WTC11 (cell line): ENCODE measurements around the gene SNX24. TPM values are rescaled to one million over a fixed set of nuclear protein-coding genes. Genes with fewer than 3 reads are reported as not detected.

ENCODE experiments used
- ATAC-seq: fragments of 200-7000 bp; cut with Tn5 transposase; 2 replicates; pipeline ENCODE4 v1.10.0; 2021; ENCODE audit warnings: mild to moderate bottlenecking, moderate library complexity
- CTCF ChIA-PET: fragments of 300-600 bp; sonication (Branson Sonifier 250); formaldehyde crosslinking; loops from one replicate; lab custom pipeline; 2021; ENCODE audit warnings: antibody characterized with exemption; lab: Charles Lee
- POLR2A ChIA-PET: fragments of 350-600 bp; sonication (Branson Sonifier 250); formaldehyde crosslinking; loops from one replicate; lab custom pipeline; 2021; ENCODE audit warnings: antibody characterized with exemption; lab: Charles Lee
- DNase-seq: peaks from one replicate; pipeline ENCODE4 v3.0.0; 2021; ENCODE audit warnings: low spot score
- H3K27ac Mint-ChIP-seq: 2 replicates; pipeline ENCODE4 v1.8.0; 2021; ENCODE audit warnings: mixed read lengths
- H3K27me3 Mint-ChIP-seq: 2 replicates; pipeline ENCODE4 v1.8.0; 2021; ENCODE audit warnings: low read depth, mild to moderate bottlenecking, moderate library complexity, mixed read lengths
- H3K36me3 Mint-ChIP-seq: 2 replicates; pipeline ENCODE4 v1.8.0; 2021; ENCODE audit warnings: mixed read lengths
- H3K4me1 Mint-ChIP-seq: 2 replicates; pipeline ENCODE4 v1.8.0; 2022; ENCODE audit warnings: mixed read lengths
- H3K4me3 Mint-ChIP-seq: 2 replicates; pipeline ENCODE4 v1.8.0; 2021; ENCODE audit warnings: mild to moderate bottlenecking, moderate library complexity, mixed read lengths
- H3K9me3 Mint-ChIP-seq: 2 replicates; pipeline ENCODE4 v1.8.0; 2021; ENCODE audit warnings: mixed read lengths
- ATF2 ChIP-seq: sonication (generic); formaldehyde crosslinking; IDR thresholded peaks from 2 replicates; pipeline ENCODE4 v1.8.1; 2022; ENCODE audit warnings: low read depth, missing genetic modification reagents, borderline replicate concordance
- CREB1 ChIP-seq: sonication (generic); formaldehyde crosslinking; IDR thresholded peaks from 2 replicates; pipeline ENCODE4 v1.8.0; 2023; ENCODE audit warnings: mild to moderate bottlenecking, missing genetic modification reagents
- EMX1 ChIP-seq: fragments of 250-450 bp; sonication (Bioruptor Pico); IDR thresholded peaks from 2 replicates; pipeline ENCODE4 v1.8.0; 2021; ENCODE audit warnings: mild to moderate bottlenecking
- ERG ChIP-seq: fragments of 250-450 bp; sonication (Bioruptor Pico); IDR thresholded peaks from 2 replicates; pipeline ENCODE4 v1.8.0; 2021; ENCODE audit warnings: mild to moderate bottlenecking
- ESRRA ChIP-seq: sonication (generic); formaldehyde crosslinking; IDR thresholded peaks from 2 replicates; pipeline ENCODE4 v1.8.1; 2022; ENCODE audit warnings: mild to moderate bottlenecking, missing genetic modification reagents, borderline replicate concordance
- IRF2 ChIP-seq: sonication (generic); formaldehyde crosslinking; IDR thresholded peaks from 2 replicates; pipeline ENCODE4 v1.8.0; 2022; ENCODE audit warnings: low read depth, missing genetic modification reagents, borderline replicate concordance
- MAX ChIP-seq: sonication (generic); formaldehyde crosslinking; IDR thresholded peaks from 2 replicates; pipeline ENCODE4 v1.8.0; 2022; ENCODE audit warnings: mild to moderate bottlenecking, missing genetic modification reagents
- NFE2L1 ChIP-seq: sonication (generic); formaldehyde crosslinking; IDR thresholded peaks from 2 replicates; pipeline ENCODE4 v1.8.1; 2023; ENCODE audit warnings: missing genetic modification reagents
- NR1H2 ChIP-seq: sonication (generic); formaldehyde crosslinking; IDR thresholded peaks from 2 replicates; pipeline ENCODE4 v1.9.0; 2021; ENCODE audit warnings: mild to moderate bottlenecking, moderate library complexity, missing genetic modification reagents
- OVOL2 ChIP-seq: fragments of 250-450 bp; sonication (Bioruptor Pico); IDR thresholded peaks from 2 replicates; pipeline ENCODE4 v1.9.0; 2021; ENCODE audit warnings: mild to moderate bottlenecking, borderline replicate concordance
- PREB ChIP-seq: sonication (generic); formaldehyde crosslinking; IDR thresholded peaks from 2 replicates; pipeline ENCODE4 v1.8.1; 2022; ENCODE audit warnings: mild to moderate bottlenecking, missing genetic modification reagents, moderate library complexity, borderline replicate concordance
- SMAD3 ChIP-seq: sonication (generic); formaldehyde crosslinking; IDR thresholded peaks from 2 replicates; pipeline ENCODE4 v1.8.0; 2022; ENCODE audit warnings: missing genetic modification reagents, mild to moderate bottlenecking, borderline replicate concordance
- SP1 ChIP-seq: sonication (generic); formaldehyde crosslinking; conservative IDR thresholded peaks from 2 replicates; pipeline ENCODE4 v1.8.1; 2022; ENCODE audit warnings: missing genetic modification reagents
- TCF7 ChIP-seq: sonication (generic); formaldehyde crosslinking; IDR thresholded peaks from 2 replicates; pipeline ENCODE4 v1.8.0; 2022; ENCODE audit warnings: mild to moderate bottlenecking, low read depth, missing genetic modification reagents, moderate library complexity
- TEAD4 ChIP-seq: sonication (generic); formaldehyde crosslinking; IDR thresholded peaks from 2 replicates; pipeline ENCODE4 v1.8.0; 2022; ENCODE audit warnings: mild to moderate bottlenecking, missing genetic modification reagents
- ZBTB21 ChIP-seq: sonication (generic); formaldehyde crosslinking; IDR thresholded peaks from 2 replicates; pipeline ENCODE4 v1.8.1; 2023; ENCODE audit warnings: mild to moderate bottlenecking, missing genetic modification reagents, borderline replicate concordance
- ZNF138 ChIP-seq: sonication (generic); formaldehyde crosslinking; conservative IDR thresholded peaks from 2 replicates; pipeline ENCODE4 v1.8.1; 2022; ENCODE audit warnings: mild to moderate bottlenecking, moderate library complexity, missing genetic modification reagents
- ZNF219 ChIP-seq: sonication (generic); formaldehyde crosslinking; IDR thresholded peaks from 2 replicates; pipeline ENCODE4 v1.8.0; 2023; ENCODE audit warnings: missing genetic modification reagents, mild to moderate bottlenecking, borderline replicate concordance
- ZNF671 ChIP-seq: fragments of 250-450 bp; sonication (Bioruptor Pico); IDR thresholded peaks from 2 replicates; pipeline ENCODE4 v1.8.0; 2021; ENCODE audit warnings: mild to moderate bottlenecking
- total RNA-seq: library from RNA; stranded (reverse); gene quantifications from 3 replicates; pipeline ENCODE4 v1.2.3, GENCODE V29; 2021
- TF ChIP-seq, protein P1 (sequence below): fragments of 250-450 bp; sonication (Bioruptor Pico); IDR thresholded peaks from 2 replicates; pipeline ENCODE4 v1.9.0; 2021; ENCODE audit warnings: moderate library complexity, mild to moderate bottlenecking, inconsistent platforms, borderline replicate concordance
- TF ChIP-seq, protein P2 (sequence below): fragments of 250-450 bp; sonication (Bioruptor Pico); IDR thresholded peaks from 2 replicates; pipeline ENCODE4 v2.1.2; 2022; ENCODE audit warnings: mild to moderate bottlenecking, moderate library complexity
- TF ChIP-seq, protein P3 (sequence below): sonication (generic); formaldehyde crosslinking; IDR thresholded peaks from 2 replicates; pipeline ENCODE4 v1.8.1; 2022; ENCODE audit warnings: mild to moderate bottlenecking, moderate library complexity, missing genetic modification reagents

Gene SNX24
- total RNA-seq, 1 experiment from 2014 or later, result 15.5 TPM

DNA sequence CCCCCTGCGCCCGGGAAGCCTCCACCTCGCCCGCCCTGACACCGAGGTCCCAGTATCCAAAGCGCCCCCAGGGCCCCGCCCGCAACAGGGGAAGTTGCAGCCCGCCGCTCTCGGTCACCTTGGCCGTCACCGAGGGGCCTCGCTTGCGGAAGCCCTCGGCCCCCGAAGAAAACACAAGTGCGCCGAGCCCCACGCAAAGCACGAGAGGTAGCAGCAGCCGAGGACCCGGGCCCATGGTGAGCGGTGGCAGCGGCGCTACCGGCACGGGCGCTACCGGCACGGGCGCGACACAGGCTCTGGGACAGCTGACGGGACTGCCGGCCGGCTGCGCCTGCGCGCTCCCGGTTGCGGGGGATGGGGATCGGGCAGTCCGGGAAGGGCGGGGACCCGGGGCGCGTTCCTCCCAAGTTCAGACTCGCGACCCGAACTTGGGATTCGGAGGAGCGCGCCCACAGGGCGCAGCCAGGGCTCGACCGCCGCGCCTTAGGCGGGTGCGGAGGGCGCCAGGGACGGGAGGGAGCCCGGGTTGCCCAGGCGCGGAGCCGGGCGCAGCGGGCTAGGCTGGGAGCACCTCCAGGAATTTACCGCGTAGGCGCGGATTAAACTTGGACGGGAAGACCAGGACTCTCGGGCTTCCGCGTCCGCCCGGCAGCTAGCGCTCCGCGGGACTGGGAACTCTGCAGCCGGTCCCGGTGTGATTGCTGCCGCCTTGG lies 191.1 kb downstream of the SNX24 start, which contains the start of gene PPIC (continued):
- no peak for TF ChIP-seq TEAD4
- TF ChIP-seq SP1 (CRISPR knock-in tag), result no peak
- no peak for TF ChIP-seq SMAD3 (CRISPR knock-in tag)
- no peak for TF ChIP-seq TCF7 (CRISPR knock-in tag)
- peak; percentile 53; the same call in 1 of the 2 replicates for TF ChIP-seq MAX (CRISPR knock-in tag)
- TF ChIP-seq ZNF219, result peak; percentile 24; the same call in 1 of the 2 replicates
- TF ChIP-seq ZNF671 (CRISPR knock-in tag), result no peak
- TF ChIP-seq CREB1 (CRISPR knock-in tag), result no peak
- TF ChIP-seq NR1H2 (CRISPR knock-in tag), result no peak
- TF ChIP-seq EMX1 (CRISPR knock-in tag), result no peak
- TF ChIP-seq, all 79 proteins: peak for 9

- POLR2A ChIA-PET, result no interaction called here
- H3K36me3 Mint-ChIP-seq, result no peaks in the 10 kb centered on the region
- H3K4me1 Mint-ChIP-seq, result peaks cover 31% of the 10 kb centered on the region
- H3K4me3 Mint-ChIP-seq, result peak overlapping the region; percentile 85
- DNase-seq (no peak), ATAC-seq (no peak)
- no peak overlapping the region; the same call in 1 of the 2 replicates for H3K27ac Mint-ChIP-seq
- TF ChIP-seq NFE2L1 (no peak), ZBTB21 (CRISPR knock-in tag) (no peak), SP1 (CRISPR knock-in tag) (no peak)
- TF ChIP-seq, protein P1, sequence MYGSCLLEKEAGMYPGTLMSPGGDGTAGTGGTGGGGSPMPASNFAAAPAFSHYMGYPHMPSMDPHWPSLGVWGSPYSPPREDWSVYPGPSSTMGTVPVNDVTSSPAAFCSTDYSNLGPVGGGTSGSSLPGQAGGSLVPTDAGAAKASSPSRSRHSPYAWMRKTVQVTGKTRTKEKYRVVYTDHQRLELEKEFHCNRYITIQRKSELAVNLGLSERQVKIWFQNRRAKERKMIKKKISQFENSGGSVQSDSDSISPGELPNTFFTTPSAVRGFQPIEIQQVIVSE (CRISPR knock-in tag), result no peak
- TF ChIP-seq, all 79 proteins: peak for 0
- CTCF ChIA-PET, result interaction anchor here (1.3 kb wide), 1 partner anchor 49 kb away, joined by 3 read pairs; no protein-coding TSS in a partner anchor
- Mint-ChIP-seq H3K27me3 (peaks cover 52% of the 10 kb centered on the region), H3K9me3 (no peaks in the 10 kb centered on the region)
Measured at GRCh38 chr5:123037104-123037418, 191.6 kb downstream of the SNX24 start.

DNA sequence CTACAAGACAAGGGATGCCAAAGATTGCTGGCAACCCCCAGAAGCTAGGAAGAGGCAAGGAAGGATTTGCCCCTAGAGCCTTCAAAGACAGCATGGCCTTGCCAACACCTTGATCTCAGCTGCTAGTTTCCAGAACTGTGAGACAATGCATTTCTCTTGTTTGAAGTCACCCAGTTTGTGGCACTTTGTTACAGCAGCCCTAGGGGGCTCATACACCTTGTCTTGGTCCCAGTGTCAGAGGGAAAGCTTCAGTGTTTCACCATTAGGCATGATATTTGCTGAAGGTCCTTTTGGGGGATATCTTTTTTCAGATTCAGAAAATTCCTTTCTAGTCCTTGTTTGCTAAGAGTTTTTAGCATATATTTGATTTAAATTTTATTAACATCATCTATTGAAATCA lies 194.3 kb downstream of the SNX24 start:
- Mint-ChIP-seq H3K36me3 (no peaks in the 10 kb centered on the region), H3K4me3 (no peak overlapping the region), H3K4me1 (peaks cover 16% of the 10 kb centered on the region), H3K27ac (no peak overlapping the region), H3K9me3 (no peaks in the 10 kb centered on the region), H3K27me3 (peaks cover 37% of the 10 kb centered on the region)
- ATAC-seq (no peak), DNase-seq (no peak)
- ChIA-PET POLR2A (no interaction called here), CTCF (no interaction called here)
- TF ChIP-seq, protein P2, sequence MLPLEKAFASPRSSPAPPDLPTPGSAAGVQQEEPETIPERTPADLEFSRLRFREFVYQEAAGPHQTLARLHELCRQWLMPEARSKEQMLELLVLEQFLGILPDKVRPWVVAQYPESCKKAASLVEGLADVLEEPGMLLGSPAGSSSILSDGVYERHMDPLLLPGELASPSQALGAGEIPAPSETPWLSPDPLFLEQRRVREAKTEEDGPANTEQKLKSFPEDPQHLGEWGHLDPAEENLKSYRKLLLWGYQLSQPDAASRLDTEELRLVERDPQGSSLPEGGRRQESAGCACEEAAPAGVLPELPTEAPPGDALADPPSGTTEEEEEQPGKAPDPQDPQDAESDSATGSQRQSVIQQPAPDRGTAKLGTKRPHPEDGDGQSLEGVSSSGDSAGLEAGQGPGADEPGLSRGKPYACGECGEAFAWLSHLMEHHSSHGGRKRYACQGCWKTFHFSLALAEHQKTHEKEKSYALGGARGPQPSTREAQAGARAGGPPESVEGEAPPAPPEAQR, result no peak
- no peak for TF ChIP-seq ZNF138
- no peak for TF ChIP-seq NFE2L1
- no peak for TF ChIP-seq OVOL2 (CRISPR knock-in tag)
- no peak for TF ChIP-seq ESRRA (CRISPR knock-in tag)
- no peak for TF ChIP-seq ATF2
- no peak for TF ChIP-seq PREB (CRISPR knock-in tag)
- TF ChIP-seq, protein P3, sequence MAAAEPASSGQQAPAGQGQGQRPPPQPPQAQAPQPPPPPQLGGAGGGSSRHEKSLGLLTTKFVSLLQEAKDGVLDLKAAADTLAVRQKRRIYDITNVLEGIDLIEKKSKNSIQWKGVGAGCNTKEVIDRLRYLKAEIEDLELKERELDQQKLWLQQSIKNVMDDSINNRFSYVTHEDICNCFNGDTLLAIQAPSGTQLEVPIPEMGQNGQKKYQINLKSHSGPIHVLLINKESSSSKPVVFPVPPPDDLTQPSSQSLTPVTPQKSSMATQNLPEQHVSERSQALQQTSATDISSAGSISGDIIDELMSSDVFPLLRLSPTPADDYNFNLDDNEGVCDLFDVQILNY (CRISPR knock-in tag), result no peak
- TF ChIP-seq TCF7 (CRISPR knock-in tag), result no peak
- no peak for TF ChIP-seq ERG (CRISPR knock-in tag)
- no peak for TF ChIP-seq IRF2
